GM19372 (cell line): ENCODE data around the gene RNF214.
"Not testable (repeated sequence)": the region's sequence is repeated elsewhere in the genome, so short reads cannot be mapped to it uniquely, and the experiment has no call there.

Experiments
- ATAC-seq: cut with Tn5 transposase; IDR thresholded peaks from one replicate; pipeline ENCODE4 v1.9.1; 2021; ENCODE audit warnings: mild to moderate bottlenecking, low read depth, moderate library complexity; ENCODE audit not compliant: unreplicated experiment

Gene RNF214

DNA sequence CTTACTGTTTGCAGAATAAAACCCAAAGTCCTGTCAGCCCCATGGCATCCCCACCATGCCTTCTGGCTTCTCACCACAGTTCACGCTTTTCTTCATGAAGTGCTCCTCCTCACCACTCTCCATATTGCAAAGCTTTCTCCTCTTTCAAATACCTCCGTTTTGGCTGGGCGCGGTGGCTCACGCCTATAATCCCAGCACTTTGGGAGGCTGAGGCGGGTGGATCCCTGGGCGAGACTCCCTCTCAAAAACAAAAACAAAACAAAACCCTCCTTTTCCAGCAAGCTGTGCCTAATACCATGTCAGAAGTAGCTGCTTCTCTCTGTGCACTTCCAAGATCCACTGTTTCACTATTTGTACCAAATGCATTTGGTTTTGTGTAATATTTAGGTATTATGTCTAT lies 76.8 kb downstream of the RNF214 start:
- ATAC-seq: no peak

DNA sequence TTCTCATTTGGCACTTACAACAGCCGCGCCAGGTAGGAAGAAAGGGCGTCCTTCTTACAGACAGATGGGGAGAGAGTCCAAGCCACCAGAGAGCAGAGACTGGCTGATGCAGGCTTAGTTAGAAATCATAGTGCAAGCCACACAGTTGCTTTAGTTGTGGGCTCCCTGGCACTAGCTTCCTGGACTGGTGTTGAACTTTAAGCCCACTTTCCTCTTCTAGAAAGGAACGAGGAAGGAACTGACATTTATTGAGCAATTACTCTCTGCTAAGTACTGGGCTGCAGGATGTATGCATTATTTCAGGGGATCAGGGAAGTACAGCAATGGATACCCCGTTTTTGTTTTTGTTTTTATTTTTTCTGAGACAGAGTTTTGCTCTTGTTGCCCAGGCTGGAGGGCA lies 80.6 kb downstream of the RNF214 start:
- ATAC-seq: no peak

GRCh38 chr11:117313828-117314768 lies 81.6 kb downstream of the RNF214 start:
- no peak for ATAC-seq

GRCh38 chr11:117314840-117315239 lies 82.4 kb downstream of the RNF214 start:
- ATAC-seq: no peak

DNA sequence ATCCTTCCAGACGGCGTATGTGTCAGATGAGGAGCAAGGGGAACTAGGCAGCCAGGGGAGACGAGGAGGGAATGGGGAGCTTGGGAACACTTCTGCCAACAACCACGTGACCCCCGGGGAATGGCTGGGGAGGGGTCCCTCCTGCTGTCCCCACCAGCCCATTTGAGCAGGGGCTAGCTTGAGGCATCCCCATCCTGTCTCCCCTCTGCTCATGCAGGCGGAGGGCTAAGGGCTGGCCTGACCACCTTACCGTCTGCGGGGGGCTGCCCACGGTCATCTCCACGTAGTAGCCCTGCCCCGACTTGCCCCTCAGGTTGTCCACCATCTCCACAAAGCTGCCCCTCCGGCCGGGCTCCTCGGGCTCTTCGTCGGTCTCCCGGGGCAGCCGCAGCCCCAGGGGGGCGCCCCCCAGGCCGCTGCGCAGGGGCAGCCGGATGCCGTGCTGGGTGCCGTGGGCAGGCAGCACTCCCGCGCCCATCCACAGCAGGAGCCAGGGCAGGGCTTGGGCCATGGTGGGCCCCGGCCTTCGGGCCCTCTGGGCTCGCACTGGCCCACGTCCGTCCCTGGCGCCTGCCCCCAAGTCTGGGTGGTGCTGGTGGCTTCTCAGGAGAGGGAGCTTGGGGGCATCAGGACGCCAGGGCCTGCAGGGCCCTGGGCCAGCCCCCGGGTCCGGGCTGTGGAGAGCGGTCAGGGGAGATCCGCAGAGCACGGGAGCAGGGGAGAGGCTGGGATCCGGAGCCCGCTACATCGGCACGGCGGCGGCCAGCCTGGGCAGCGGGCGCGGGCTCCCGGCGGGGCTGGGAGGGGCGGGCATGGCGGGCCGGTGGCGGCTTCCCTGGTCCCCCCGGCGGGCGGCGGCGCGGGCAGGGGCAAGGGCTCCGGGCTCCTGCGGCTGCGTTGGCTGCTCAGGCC lies 83.1 kb downstream of the RNF214 start:
- no peak for ATAC-seq

DNA sequence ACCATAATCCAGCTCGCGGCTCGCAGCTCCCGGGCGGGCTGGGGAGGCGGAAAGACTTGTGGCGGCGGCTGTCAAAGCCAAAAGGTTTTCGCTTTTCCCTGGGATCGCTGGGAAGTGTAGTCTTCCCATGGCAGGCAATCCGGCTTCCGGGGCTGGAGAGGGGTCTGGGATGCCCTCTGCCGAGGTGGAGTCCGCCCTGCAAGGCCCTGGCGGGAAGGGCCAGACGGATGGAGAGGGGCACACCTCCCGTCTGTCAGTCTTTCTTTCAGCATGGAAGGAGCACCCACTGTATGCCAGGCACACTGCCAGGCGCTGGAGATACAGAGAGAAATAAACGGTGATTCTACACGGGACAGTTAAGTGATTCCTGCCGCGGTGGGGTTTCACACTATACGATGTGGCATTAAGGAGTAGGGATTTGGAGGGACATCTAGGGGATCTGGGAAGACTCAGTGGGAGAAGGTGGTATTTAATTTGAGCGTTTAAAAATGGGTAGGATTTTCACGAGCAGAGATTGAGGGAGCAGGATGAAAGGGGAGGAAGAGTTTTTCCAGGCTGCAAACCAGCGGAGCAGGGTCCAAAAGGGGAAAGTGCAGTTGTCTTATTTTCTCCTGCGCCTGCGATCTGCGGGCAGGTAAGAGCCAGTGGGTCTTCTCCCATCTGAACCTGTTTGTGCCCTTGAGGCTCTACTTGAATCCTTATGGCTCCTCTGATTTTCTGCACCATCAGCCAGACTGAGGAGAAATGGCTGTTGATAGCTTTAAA lies 83.9 kb downstream of the RNF214 start, which contains the start of gene BACE1:
Gene BACE1, minus strand, starts transcription at position 60 of the 765 bp plus-strand sequence. CDS start 461 bp downstream, outside the sequence.
- ATAC-seq: no peak

GRCh38 chr11:117318738-117319137 lies 86.3 kb downstream of the RNF214 start:
- no peak for ATAC-seq

DNA sequence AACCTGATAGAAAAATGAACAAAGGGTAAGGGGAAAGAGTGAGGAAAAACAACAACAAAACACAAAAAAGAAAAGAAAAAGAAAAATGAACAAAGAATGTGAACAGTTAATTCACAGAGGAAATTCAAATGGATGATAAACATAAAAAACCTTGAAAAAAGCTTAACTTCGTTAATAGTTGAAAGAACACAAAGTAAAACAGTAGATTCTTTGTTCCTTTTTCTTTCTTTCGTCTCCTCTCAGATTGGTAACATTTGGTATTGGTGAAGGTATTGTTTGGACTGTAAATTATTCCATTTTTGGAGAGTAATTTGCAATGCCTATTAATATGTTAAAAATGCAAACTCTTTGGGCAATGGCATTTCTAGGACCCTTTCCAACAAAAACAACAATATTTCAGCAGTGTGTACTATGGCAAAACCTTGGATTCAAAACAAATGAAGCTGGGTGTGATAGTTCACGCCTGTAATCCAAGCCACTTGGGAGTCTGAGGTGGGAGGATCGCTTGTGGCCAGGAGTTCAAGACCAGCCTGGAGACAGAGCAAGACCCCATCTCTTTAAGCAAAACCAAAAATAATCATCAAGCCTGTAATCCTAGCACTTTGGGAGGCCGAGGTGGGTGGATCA lies 86.9 kb downstream of the RNF214 start:
- no peak for ATAC-seq

- not testable (repeated sequence) for ATAC-seq
These were observed 94.7 kb downstream of the RNF214 start for GRCh38 chr11:117327255-117327566.

DNA sequence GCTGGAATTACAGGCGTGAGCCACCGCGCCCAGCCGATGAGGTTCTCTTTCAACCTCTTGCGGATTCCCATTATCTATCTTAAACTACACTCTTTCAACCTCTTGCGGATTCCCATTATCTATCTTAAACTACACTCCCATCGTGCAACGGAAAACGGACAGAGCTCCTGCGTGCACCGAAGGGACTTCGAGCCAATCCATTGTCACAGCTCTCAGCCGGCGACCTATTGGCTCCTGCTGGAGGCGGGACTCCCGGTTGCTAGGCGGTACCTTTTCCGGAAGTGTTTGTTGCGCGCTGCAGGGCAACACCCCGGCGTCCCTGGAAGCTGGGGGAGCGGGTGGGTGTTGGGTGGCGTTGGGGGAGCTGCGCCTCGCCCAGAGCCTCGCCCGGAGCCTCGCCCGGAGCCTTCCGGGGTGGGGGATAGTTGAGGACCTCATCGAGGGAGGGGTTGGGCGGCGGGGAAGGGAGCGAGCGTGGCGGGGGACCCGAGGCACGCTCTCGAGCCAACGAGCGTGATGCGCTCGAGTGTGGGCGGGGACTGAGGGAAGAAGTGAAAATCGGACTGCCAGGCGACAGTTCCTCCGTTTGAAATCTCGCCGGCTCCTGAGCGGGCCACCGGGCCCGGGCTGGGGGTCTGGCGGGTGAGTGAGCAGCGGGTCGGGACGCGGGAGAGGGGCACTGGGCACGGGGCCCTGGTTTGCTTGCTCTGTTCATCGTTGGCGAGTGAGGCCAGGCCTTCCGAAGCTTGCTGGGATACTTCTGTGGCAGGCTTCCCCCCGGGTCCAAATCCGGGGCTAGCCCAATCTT lies 95.3 kb downstream of the RNF214 start, which contains the start of gene CEP164:
Gene CEP164, plus strand, starts transcription at position 288 of the 808 bp plus-strand sequence. CDS start 10,733 bp downstream, outside the sequence.
- peak; percentile 93 for ATAC-seq

GRCh38 chr11:117328375-117329010 lies 96.0 kb downstream of the RNF214 start:
- ATAC-seq: no peak

DNA sequence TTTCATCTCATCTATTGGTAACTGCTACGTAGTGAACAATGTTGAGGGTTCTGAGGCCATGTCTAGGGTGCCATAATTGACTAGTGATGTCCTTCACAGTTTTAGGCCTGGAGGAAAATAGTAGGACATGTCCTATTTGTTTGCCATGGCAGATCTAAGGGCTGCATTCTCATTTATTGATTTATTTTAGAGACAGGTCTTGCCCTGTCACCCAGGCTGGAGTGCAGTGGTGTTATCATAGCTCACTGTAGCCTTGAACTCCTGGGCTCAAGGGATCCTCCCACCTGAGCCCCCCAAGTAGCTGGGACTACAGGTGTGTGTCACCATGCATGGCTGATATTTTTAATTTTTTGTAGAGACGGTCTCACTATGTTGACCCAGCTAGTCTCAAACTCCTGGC lies 100.4 kb downstream of the RNF214 start:
- ATAC-seq: no peak

DNA sequence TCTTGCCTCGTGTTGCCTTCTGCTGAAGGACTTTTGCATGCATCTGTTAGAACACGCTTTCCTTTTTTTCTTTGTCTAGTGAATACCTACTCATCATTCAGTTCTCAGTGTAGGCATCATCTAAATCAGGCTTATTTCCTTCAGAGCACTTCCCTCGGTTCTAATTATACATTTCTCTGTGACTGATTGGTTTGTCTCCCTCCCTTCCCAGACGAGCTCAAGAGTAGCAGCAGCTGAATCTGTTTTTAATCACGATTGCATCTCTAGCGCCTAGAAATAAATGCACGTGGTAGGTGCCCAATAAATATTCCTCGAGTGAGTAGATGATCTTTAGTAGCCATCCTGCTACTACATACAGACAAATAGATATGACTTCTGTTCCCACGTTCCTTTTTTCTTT lies 101.4 kb downstream of the RNF214 start:
- no peak for ATAC-seq

DNA sequence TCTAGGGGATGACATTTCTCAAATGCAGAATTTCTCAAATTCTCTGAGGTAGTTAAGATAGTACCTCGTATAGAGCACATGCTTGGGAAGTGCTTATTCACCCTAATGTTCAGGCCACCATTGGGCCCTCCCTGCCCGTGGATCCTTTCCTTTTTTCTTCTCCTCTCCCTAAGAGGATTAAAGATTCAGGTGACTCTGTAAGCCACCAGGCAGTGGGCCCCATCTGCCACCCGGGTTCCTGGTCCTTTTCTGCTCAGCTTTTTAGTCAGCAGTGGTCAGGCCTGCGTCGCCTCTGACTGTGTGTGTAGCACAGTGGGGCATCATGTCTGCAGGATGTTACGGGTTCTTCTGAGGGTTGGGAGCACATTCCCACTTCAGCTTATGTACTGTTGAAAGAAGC lies 102.4 kb downstream of the RNF214 start:
- no peak for ATAC-seq

GRCh38 chr11:117335399-117335798 lies 102.9 kb downstream of the RNF214 start:
- no peak for ATAC-seq
